DND-41 (cell line): Measurements from ENCODE around the gene LAMC3.

Experiments
- ATAC-seq: fragments of 200-7000 bp; cut with Tn5 transposase; 3 replicates; pipeline ENCODE4 v1.9.1; 2021; ENCODE audit warnings: low read depth; ENCODE audit not compliant: insufficient read depth
- DNase-seq: peaks from one replicate; pipeline ENCODE4 v3.0.0-alpha.2; 2020
- H2AFZ ChIP-seq: 2 replicates; pipeline ENCODE4 v1.6.0; 2012; ENCODE audit warnings: low read depth, low read length
- H3K27ac ChIP-seq: 2 replicates; pipeline ENCODE4 v1.5.1; 2012; ENCODE audit warnings: low read length, inconsistent platforms
- H3K27me3 ChIP-seq: fragments of 200-600 bp; sonication (generic); 2 replicates; pipeline ENCODE4 v1.6.0; 2012; ENCODE audit warnings: low read length, mild to moderate bottlenecking, inconsistent platforms; ENCODE audit not compliant: insufficient read depth, poor library complexity
- H3K36me3 ChIP-seq: 2 replicates; pipeline ENCODE4 v1.5.1; 2012; ENCODE audit warnings: low read length, inconsistent platforms; ENCODE audit not compliant: insufficient read depth
- H3K4me1 ChIP-seq: 2 replicates; pipeline ENCODE4 v1.5.1; 2012; ENCODE audit warnings: mild to moderate bottlenecking, low read length; ENCODE audit not compliant: insufficient read depth
- H3K4me2 ChIP-seq: 2 replicates; pipeline ENCODE4 v1.6.0; 2012; ENCODE audit warnings: mild to moderate bottlenecking, moderate library complexity, low read length, inconsistent platforms; ENCODE audit not compliant: insufficient read depth
- H3K4me3 ChIP-seq, 2 experiments: fragments of 200-600 bp in 1 of 2; shearing (Covaris generic) in 1 of 2; 2 replicates each; pipeline ENCODE4 v1.5.1; 2012 to 2016; ENCODE audit warnings: inconsistent platforms in 2 of 2, low read length in 2 of 2, mild to moderate bottlenecking in 2 of 2, low read depth in 1 of 2, moderate library complexity in 1 of 2
- H3K79me2 ChIP-seq: 2 replicates; pipeline ENCODE4 v1.6.0; 2012; ENCODE audit warnings: low read length, inconsistent platforms; ENCODE audit not compliant: insufficient read depth
- H3K9ac ChIP-seq: 2 replicates; pipeline ENCODE4 v1.6.0; 2012; ENCODE audit warnings: low read depth, mild to moderate bottlenecking, inconsistent platforms, low read length, moderate library complexity
- H3K9me3 ChIP-seq: 2 replicates; pipeline ENCODE4 v1.5.1; 2012; ENCODE audit warnings: low read length, moderate library complexity, mild to moderate bottlenecking, inconsistent platforms; ENCODE audit not compliant: insufficient read depth, severe bottlenecking
- H4K20me1 ChIP-seq: 2 replicates; pipeline ENCODE4 v1.6.0; 2012; ENCODE audit warnings: low read length; ENCODE audit not compliant: insufficient read depth
- EZH2 ChIP-seq: IDR thresholded peaks from 3 replicates; pipeline ENCODE4 v1.6.1; 2012; ENCODE audit warnings: borderline replicate concordance, low read depth, mild to moderate bottlenecking, moderate library complexity, low read length, inconsistent platforms; ENCODE audit not compliant: severe bottlenecking
- TF ChIP-seq, protein P1 (sequence below): IDR thresholded peaks from 2 replicates; pipeline ENCODE4 v1.5.1; 2012; ENCODE audit warnings: borderline replicate concordance, low read length, moderate library complexity, mild to moderate bottlenecking; ENCODE audit not compliant: poor library complexity, severe bottlenecking; ENCODE audit errors: extremely low read depth

Gene LAMC3

GRCh38 chr9:131125038-131125287 lies 116.0 kb downstream of the LAMC3 start:
- Histone ChIP-seq H3K9me3 (no peaks in the 10 kb centered on the region), H3K36me3 (peaks cover 32% of the 10 kb centered on the region), H3K79me2 (peaks cover 40% of the 10 kb centered on the region), H3K4me3 (peak overlapping the region; percentile 98 to 100; a peak in 3 of 4 replicates), H2AFZ (peak overlapping the region; percentile 83), H3K4me1 (peaks cover 24% of the 10 kb centered on the region), H3K9ac (peak overlapping the region; percentile 84), H4K20me1 (peaks cover 4% of the 10 kb centered on the region; the same call in 1 of the 2 replicates), H3K27ac (peak overlapping the region; percentile 87), H3K27me3 (no peaks in the 10 kb centered on the region), H3K4me2 (peak overlapping the region; percentile 82)
- DNase-seq (no peak), ATAC-seq (no peak; the same call in 1 of the 3 replicates)
- TF ChIP-seq, protein P1, sequence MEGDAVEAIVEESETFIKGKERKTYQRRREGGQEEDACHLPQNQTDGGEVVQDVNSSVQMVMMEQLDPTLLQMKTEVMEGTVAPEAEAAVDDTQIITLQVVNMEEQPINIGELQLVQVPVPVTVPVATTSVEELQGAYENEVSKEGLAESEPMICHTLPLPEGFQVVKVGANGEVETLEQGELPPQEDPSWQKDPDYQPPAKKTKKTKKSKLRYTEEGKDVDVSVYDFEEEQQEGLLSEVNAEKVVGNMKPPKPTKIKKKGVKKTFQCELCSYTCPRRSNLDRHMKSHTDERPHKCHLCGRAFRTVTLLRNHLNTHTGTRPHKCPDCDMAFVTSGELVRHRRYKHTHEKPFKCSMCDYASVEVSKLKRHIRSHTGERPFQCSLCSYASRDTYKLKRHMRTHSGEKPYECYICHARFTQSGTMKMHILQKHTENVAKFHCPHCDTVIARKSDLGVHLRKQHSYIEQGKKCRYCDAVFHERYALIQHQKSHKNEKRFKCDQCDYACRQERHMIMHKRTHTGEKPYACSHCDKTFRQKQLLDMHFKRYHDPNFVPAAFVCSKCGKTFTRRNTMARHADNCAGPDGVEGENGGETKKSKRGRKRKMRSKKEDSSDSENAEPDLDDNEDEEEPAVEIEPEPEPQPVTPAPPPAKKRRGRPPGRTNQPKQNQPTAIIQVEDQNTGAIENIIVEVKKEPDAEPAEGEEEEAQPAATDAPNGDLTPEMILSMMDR: no peak

- peaks cover 40% of the 10 kb centered on the region for H3K79me2 ChIP-seq
- H3K4me1 ChIP-seq: peaks cover 24% of the 10 kb centered on the region
- peak within 1 kb of the TSS; percentile 87 for H3K27ac ChIP-seq
- peak within 1 kb of the TSS; percentile 98 to 100 for H3K4me3 ChIP-seq
- peak within 1 kb of the TSS; percentile 84 for H3K9ac ChIP-seq
- peak within 1 kb of the TSS; percentile 82 for H3K4me2 ChIP-seq
- H3K27me3 ChIP-seq: no peaks in the 10 kb centered on the region
- no peak for TF ChIP-seq EZH2
- TF ChIP-seq, protein P1: no peak
- no peaks in the 10 kb centered on the region for H3K9me3 ChIP-seq
- H2AFZ ChIP-seq: peak within 1 kb of the TSS; percentile 83
- DNase-seq: peak; percentile 97
- ATAC-seq: peak; percentile 99
- H4K20me1 ChIP-seq: peaks cover 4% of the 10 kb centered on the region; the same call in 1 of the 2 replicates
- H3K36me3 ChIP-seq: peaks cover 36% of the 10 kb centered on the region
Observed at GRCh38 chr9:131125288-131126058, 116.5 kb downstream of the LAMC3 start, which contains the start of gene NUP214. TSS of gene NUP214 (plus strand) at chr9:131125586. CDS start at chr9:131125705, 119 bp downstream.

- peak overlapping the region; percentile 98 to 100 for H3K4me3 ChIP-seq
- DNase-seq: no peak
- peak overlapping the region; percentile 82 for H3K4me2 ChIP-seq
- no peak for ATAC-seq
- peaks cover 40% of the 10 kb centered on the region for H3K79me2 ChIP-seq
- H3K27ac ChIP-seq: peak overlapping the region; percentile 87
- H3K9me3 ChIP-seq: no peaks in the 10 kb centered on the region
- TF ChIP-seq, protein P1: no peak
- TF ChIP-seq EZH2: no peak
- H3K27me3 ChIP-seq: no peaks in the 10 kb centered on the region
- H3K4me1 ChIP-seq: peaks cover 24% of the 10 kb centered on the region
- peaks cover 4% of the 10 kb centered on the region; the same call in 1 of the 2 replicates for H4K20me1 ChIP-seq
- peak overlapping the region; percentile 84 for H3K9ac ChIP-seq
- peaks cover 42% of the 10 kb centered on the region for H3K36me3 ChIP-seq
- H2AFZ ChIP-seq: peak overlapping the region; percentile 83
Observed at GRCh38 chr9:131126059-131126426, 117.1 kb downstream of the LAMC3 start.
